MM.1S (cell line): Measurements from ENCODE around the gene PSMC6.

Source experiments
- CTCF ChIP-seq: fragments of 300-600 bp; sonication (generic); IDR thresholded peaks from 2 replicates; pipeline ENCODE4 v1.5.1; 2016; ENCODE audit warnings: antibody characterized with exemption, low read length, mixed read lengths
- EZH2 ChIP-seq: fragments of 300-600 bp; sonication (generic); optimal IDR thresholded peaks from 2 replicates; pipeline ENCODE3; 2017; ENCODE audit warnings: low read depth, mild to moderate bottlenecking, antibody characterized with exemption, low read length, mixed read lengths

GRCh38 chr14:52663850-52664249 lies 43.1 kb upstream of the PSMC6 start:
- no peak for TF ChIP-seq EZH2
- TF ChIP-seq CTCF: no peak
